T-helper 22 cell (primary cell): ENCODE results near the gene PMIS2.

ENCODE experiments used
- DNase-seq: peaks from one replicate; pipeline ENCODE4 v3.0.0-alpha.2; 2020; ENCODE audit warnings: low read depth

The PMIS2 gene

GRCh38 chr19:35633727-35634440 lies 47.9 kb downstream of the PMIS2 start:
- DNase-seq = no peak

GRCh38 chr19:35636651-35637050 lies 50.7 kb downstream of the PMIS2 start:
- no peak for DNase-seq
